HG02623 (cell line): ENCODE measurements around the gene MVB12B.

Experiments
- ATAC-seq: cut with Tn5 transposase; IDR thresholded peaks from one replicate; pipeline ENCODE4 v1.9.1; 2021; ENCODE audit warnings: moderate library complexity; ENCODE audit not compliant: unreplicated experiment

The MVB12B gene

GRCh38 chr9:126302730-126303129 is 23.9 kb upstream of the MVB12B start:
- ATAC-seq: no peak

- ATAC-seq: no peak
Measured at GRCh38 chr9:126303488-126303887, 23.1 kb upstream of the MVB12B start.

GRCh38 chr9:126304207-126304970 is 22.2 kb upstream of the MVB12B start:
- ATAC-seq: no peak

GRCh38 chr9:126304971-126305320 is 21.7 kb upstream of the MVB12B start:
- ATAC-seq: no peak

GRCh38 chr9:126306071-126306647 is 20.5 kb upstream of the MVB12B start:
- ATAC-seq: no peak

- no peak for ATAC-seq
Measured at GRCh38 chr9:126307322-126308061, 19.1 kb upstream of the MVB12B start.

GRCh38 chr9:126309427-126310189 is 17.0 kb upstream of the MVB12B start:
- ATAC-seq: no peak

GRCh38 chr9:126312584-126313551 is 13.8 kb upstream of the MVB12B start:
- no peak for ATAC-seq

- ATAC-seq: no peak
Measured at GRCh38 chr9:126316085-126316655, 10.5 kb upstream of the MVB12B start.

GRCh38 chr9:126317513-126317912 is 9.1 kb upstream of the MVB12B start:
- no peak for ATAC-seq

- ATAC-seq: no peak
Measured at GRCh38 chr9:126318858-126319257, 7.8 kb upstream of the MVB12B start.

- ATAC-seq: no peak
Measured at GRCh38 chr9:126319671-126320070, 7.0 kb upstream of the MVB12B start.

GRCh38 chr9:126320158-126320922 is 6.3 kb upstream of the MVB12B start:
- ATAC-seq: no peak

GRCh38 chr9:126321742-126322141 is 4.9 kb upstream of the MVB12B start:
- ATAC-seq: no peak

GRCh38 chr9:126325821-126326220 is 808 bp upstream of the MVB12B start:
- no peak for ATAC-seq

GRCh38 chr9:126327006-126327713 is 531 bp downstream of the MVB12B start:
- no peak for ATAC-seq

- no peak for ATAC-seq
Measured at GRCh38 chr9:126327714-126328185, 1.1 kb downstream of the MVB12B start.

- no peak for ATAC-seq
Measured at GRCh38 chr9:126328407-126328806, 1.8 kb downstream of the MVB12B start.
